Measurements from ENCODE around the gene KAT2A. TPM values are rescaled to one million over a fixed set of nuclear protein-coding genes. Genes with fewer than 3 reads are reported as not detected.

Gene KAT2A
- total and polyA plus RNA-seq, 9 of the 15 experiments (the other 6 are each of a cell fraction or from before 2014, with no cell fraction given), result 1.5 to 80.4 (median 31.9) TPM

DNA sequence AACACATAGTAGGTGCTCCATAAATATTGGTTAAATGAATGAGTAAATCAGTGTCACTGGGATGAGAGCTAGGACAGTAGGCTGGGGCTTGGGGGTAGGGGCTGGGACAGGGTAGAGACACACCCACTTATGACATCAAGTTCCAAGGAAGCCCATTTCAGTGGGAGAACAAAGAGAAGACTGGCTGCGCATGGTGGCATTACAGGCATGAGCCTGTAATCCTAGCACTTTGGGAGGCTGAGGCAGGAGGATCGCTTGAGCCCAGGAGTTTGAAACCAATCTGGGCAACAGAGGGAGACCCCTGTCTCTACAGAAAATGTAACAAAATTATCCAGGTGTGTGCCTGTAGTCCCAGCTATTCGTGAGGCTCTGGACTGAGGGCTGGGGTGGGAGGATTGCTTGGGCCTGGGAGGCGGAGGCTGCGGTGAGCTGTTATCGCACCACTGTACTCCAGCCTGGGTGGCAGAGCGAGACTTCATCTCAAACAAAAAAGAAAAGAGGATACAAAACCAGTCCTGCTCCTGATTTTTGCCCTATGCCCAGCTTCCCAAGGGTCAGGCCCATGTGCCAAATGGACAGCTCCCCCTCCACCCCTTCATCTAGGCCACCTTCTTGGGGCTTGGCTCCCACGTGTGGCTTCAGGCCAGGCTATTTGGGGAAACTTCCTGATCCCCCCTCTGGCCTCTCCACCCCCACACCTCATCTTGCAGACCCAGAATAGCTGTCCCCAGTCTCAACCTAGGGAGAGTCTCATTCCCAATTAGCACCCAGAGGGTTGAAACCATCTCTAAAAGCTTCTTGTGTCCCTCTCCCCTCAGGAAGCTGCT is 30.0 kb downstream of the KAT2A start (continued):
- TF ChIP-seq SP1 (CRISPR knock-in tag; IDR thresholded peaks at IDR 0.05) (peak; percentile 39; the same call in 1 of the 2 replicates), MAZ (CRISPR knock-in tag; conservative IDR thresholded peaks at IDR 0.05 in 1 of 2, IDR thresholded peaks at IDR 0.05 in 1 of 2) (0 out of 4 replicates have a peak, but pooled peaks of 1 of the 2 experiments have one; percentile 22), DPF2 (IDR thresholded peaks at IDR 0.05) (peak; percentile 29; the same call in 1 of the 2 replicates), ATF7 (IDR thresholded peaks at IDR 0.05) (peak; percentile 50), CHD4 (IDR thresholded peaks at IDR 0.05; ENCODE audit: insufficient read depth, insufficient replicate concordance, low read depth, low read length, poor library complexity, severe bottlenecking) (no peak), DACH1 (IDR thresholded peaks at IDR 0.05; ENCODE audit: partially characterized antibody) (no peak), MTA3 (IDR thresholded peaks at IDR 0.05; ENCODE audit: borderline replicate concordance) (0 out of 2 replicates have a peak, but pooled peaks have one; percentile 37), SMARCE1 (IDR thresholded peaks at IDR 0.05) (peak; percentile 69; the same call in 1 of the 2 replicates), STAT5B (CRISPR knock-in tag; IDR thresholded peaks at IDR 0.05) (no peak), KDM1A (IDR thresholded peaks at IDR 0.05) (no peak; a peak in 1 of 4 replicates), TCF7 (IDR thresholded peaks at IDR 0.05; ENCODE audit: borderline replicate concordance) (no peak), ARID1B (IDR thresholded peaks at IDR 0.05) (peak; percentile 49), ETV6 (IDR thresholded peaks at IDR 0.05; ENCODE audit: borderline replicate concordance in 1 of 2, low read depth in 2 of 2, low read length in 1 of 2) (no peak), ETV6 (CRISPR knock-in tag; IDR thresholded peaks at IDR 0.05; ENCODE audit: borderline replicate concordance) (no peak), NRF1 (conservative IDR thresholded peaks at IDR 0.05 in 1 of 2, IDR thresholded peaks at IDR 0.05 in 1 of 2) (peak; percentile 32 to 54; a peak in 3 of 4 replicates), ZKSCAN1 (IDR thresholded peaks at IDR 0.05; ENCODE audit: low read depth, low read length) (peak; percentile 45; the same call in 1 of the 2 replicates), MEF2D (tag; conservative IDR thresholded peaks at IDR 0.05; ENCODE audit: low read depth) (0 out of 2 replicates have a peak, but pooled peaks have one; percentile 50), TEAD4 (IDR thresholded peaks at IDR 0.05; ENCODE audit: low read length) (no peak), TEAD4 (CRISPR knock-in tag; IDR thresholded peaks at IDR 0.05; ENCODE audit: borderline replicate concordance) (no peak), CBFA2T3 (IDR thresholded peaks at IDR 0.05) (peak; percentile 6; the same call in 1 of the 2 replicates), ZEB2 (IDR thresholded peaks at IDR 0.05) (0 out of 2 replicates have a peak, but pooled peaks have one; percentile 46)
- TF ChIP-seq, protein P1, sequence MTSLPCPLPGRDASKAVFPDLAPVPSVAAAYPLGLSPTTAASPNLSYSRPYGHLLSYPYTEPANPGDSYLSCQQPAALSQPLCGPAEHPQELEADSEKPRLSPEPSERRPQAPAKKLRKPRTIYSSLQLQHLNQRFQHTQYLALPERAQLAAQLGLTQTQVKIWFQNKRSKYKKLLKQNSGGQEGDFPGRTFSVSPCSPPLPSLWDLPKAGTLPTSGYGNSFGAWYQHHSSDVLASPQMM (CRISPR knock-in tag; IDR thresholded peaks at IDR 0.05), result no peak
- TF ChIP-seq, protein P2, sequence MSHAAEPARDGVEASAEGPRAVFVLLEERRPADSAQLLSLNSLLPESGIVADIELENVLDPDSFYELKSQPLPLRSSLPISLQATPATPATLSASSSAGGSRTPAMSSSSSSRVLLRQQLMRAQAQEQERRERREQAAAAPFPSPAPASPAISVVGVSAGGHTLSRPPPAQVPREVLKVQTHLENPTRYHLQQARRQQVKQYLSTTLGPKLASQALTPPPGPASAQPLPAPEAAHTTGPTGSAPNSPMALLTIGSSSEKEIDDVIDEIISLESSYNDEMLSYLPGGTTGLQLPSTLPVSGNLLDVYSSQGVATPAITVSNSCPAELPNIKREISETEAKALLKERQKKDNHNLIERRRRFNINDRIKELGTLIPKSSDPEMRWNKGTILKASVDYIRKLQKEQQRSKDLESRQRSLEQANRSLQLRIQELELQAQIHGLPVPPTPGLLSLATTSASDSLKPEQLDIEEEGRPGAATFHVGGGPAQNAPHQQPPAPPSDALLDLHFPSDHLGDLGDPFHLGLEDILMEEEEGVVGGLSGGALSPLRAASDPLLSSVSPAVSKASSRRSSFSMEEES (CRISPR knock-in tag; IDR thresholded peaks at IDR 0.05), result no peak
- TF ChIP-seq, protein P3, sequence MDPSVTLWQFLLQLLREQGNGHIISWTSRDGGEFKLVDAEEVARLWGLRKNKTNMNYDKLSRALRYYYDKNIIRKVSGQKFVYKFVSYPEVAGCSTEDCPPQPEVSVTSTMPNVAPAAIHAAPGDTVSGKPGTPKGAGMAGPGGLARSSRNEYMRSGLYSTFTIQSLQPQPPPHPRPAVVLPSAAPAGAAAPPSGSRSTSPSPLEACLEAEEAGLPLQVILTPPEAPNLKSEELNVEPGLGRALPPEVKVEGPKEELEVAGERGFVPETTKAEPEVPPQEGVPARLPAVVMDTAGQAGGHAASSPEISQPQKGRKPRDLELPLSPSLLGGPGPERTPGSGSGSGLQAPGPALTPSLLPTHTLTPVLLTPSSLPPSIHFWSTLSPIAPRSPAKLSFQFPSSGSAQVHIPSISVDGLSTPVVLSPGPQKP (CRISPR knock-in tag; IDR thresholded peaks at IDR 0.05), result no peak
- TF ChIP-seq, protein P4, sequence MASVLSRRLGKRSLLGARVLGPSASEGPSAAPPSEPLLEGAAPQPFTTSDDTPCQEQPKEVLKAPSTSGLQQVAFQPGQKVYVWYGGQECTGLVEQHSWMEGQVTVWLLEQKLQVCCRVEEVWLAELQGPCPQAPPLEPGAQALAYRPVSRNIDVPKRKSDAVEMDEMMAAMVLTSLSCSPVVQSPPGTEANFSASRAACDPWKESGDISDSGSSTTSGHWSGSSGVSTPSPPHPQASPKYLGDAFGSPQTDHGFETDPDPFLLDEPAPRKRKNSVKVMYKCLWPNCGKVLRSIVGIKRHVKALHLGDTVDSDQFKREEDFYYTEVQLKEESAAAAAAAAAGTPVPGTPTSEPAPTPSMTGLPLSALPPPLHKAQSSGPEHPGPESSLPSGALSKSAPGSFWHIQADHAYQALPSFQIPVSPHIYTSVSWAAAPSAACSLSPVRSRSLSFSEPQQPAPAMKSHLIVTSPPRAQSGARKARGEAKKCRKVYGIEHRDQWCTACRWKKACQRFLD (CRISPR knock-in tag; IDR thresholded peaks at IDR 0.05), result no peak
